Tibial nerve (tissue), 4 donors: Measurements from ENCODE around the gene PANX2. TPM values are rescaled to one million over a fixed set of nuclear protein-coding genes. Genes with fewer than 3 reads are reported as not detected.

Source experiments
- DNase-seq, 2 donors: peaks; one replicate each; pipeline ENCODE4 v3.0.0-alpha.2; 2019; ENCODE audit warnings: low spot score in 2 of 2
- H3K27ac ChIP-seq, 4 donors: fragments of 200-600 bp; sonication (generic) in 3 of 4; one replicate each; pipeline ENCODE4 v1.5.1; 2017 to 2019; ENCODE audit warnings: mild to moderate bottlenecking in 1 of 4
- H3K27me3 ChIP-seq, 2 donors: fragments of 200-600 bp; sonication (generic) in 1 of 2; one replicate each; pipeline versions ENCODE4 v1.5.1 to v1.6.0; 2017 to 2019
- H3K36me3 ChIP-seq, 3 donors: fragments of 200-600 bp; sonication (generic); one replicate each; pipeline ENCODE4 v1.5.1; 2018 to 2019
- H3K4me1 ChIP-seq, 4 donors: fragments of 200-600 bp; sonication (generic) in 3 of 4; one replicate each; pipeline ENCODE4 v1.5.1; 2017 to 2019
- H3K4me3 ChIP-seq, 4 donors: fragments of 200-600 bp; sonication (generic) in 3 of 4; one replicate each; pipeline ENCODE4 v1.5.1; 2017 to 2019; ENCODE audit warnings: mild to moderate bottlenecking in 1 of 4, moderate library complexity in 1 of 4
- H3K9me3 ChIP-seq, 4 donors: fragments of 200-600 bp; sonication (generic) in 3 of 4; one replicate each; pipeline ENCODE4 v1.5.1; 2017 to 2019
- CTCF ChIP-seq, 5 experiments: fragments of 200-600 bp in 3 of 5; fragments of 450-650 bp in 2 of 5; sonication (generic) in 3 of 5; IDR thresholded peaks; one replicate each; pipeline ENCODE4 v1.5.1; 2016 to 2019; ENCODE audit warnings: antibody characterized with exemption in 5 of 5, mild to moderate bottlenecking in 3 of 5, moderate library complexity in 2 of 5
- EP300 ChIP-seq, 2 donors: sonication (generic); formaldehyde crosslinking; IDR thresholded peaks; one replicate each; pipeline ENCODE4 v1.6.1; 2017; ENCODE audit warnings: antibody characterized with exemption in 2 of 2, mild to moderate bottlenecking in 1 of 2
- POLR2A ChIP-seq, 2 donors: fragments of 450-650 bp; IDR thresholded peaks; one replicate each; pipeline ENCODE4 v1.6.1; 2017; ENCODE audit warnings: antibody characterized with exemption in 2 of 2, mild to moderate bottlenecking in 2 of 2, moderate library complexity in 2 of 2
- WGBS, 2 donors: methylation state at CpG; one replicate each; pipeline ENCODE4 v1.1.5; 2018; 5-methylcytosine and 5-hydroxymethylcytosine counted together
- total RNA-seq, 4 donors: library from RNA; depleted of rRNA; stranded (reverse); fragments of >200 nt; gene quantifications; one replicate each; pipeline ENCODE4 v1.1.0, GENCODE V29; 2016

Gene PANX2
- total RNA-seq, 4 donors from 2014 or later = 0.30 TPM; not detected in 3

DNA sequence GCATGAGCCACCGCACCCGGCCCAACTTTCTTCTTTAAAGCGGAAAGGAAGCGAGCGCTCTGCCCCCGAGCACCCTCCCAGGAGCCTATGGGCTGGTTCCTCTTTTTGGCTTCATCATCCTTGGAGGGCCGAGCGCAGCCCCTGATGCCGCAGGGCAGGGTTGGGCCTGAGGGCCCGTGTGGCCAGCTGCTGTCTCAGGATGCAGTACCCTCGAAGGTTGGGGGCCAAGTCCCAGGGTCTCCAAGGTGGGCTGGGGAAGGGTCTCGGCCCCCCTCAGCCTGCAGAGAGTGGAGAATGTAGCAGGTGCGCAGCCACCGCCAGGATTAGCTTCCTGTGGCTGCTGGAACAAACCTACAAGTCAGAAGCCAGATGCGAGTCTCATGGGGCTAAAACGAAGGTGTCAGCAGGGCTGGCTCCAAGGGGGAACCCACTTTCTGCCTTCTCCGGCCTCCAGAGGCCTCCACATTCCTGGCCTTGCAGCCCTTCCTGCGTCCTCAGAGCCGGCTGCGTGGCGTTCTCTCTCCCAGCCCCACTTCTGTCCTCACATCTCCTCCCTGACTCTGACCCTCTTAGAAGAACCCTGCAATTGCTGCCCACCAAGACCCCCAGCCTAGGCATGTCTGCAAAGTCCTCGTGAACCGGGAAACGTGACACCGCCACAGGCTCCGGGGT lies 2.9 kb downstream of the PANX2 start:
- Histone ChIP-seq H3K4me1 (peaks cover 0 to 16% (median 6%) of the 10 kb centered on the region in 4 donors), H3K36me3 (no peaks in the 10 kb centered on the region), H3K27ac (no peak overlapping the region), H3K27me3 (peaks cover 0 to 47% of the 10 kb centered on the region in 2 donors), H3K9me3 (no peaks in the 10 kb centered on the region), H3K4me3 (no peak overlapping the region)
- DNase-seq = no peak
- WGBS, 2 donors = 78 to 82% methylated on average over 25 to 26 of the region's 26 CpGs
- TF ChIP-seq POLR2A (IDR thresholded peaks at IDR 0.05) = no peak
- TF ChIP-seq CTCF (IDR thresholded peaks at IDR 0.05) = no peak
- TF ChIP-seq EP300 (IDR thresholded peaks at IDR 0.05) = no peak

DNA sequence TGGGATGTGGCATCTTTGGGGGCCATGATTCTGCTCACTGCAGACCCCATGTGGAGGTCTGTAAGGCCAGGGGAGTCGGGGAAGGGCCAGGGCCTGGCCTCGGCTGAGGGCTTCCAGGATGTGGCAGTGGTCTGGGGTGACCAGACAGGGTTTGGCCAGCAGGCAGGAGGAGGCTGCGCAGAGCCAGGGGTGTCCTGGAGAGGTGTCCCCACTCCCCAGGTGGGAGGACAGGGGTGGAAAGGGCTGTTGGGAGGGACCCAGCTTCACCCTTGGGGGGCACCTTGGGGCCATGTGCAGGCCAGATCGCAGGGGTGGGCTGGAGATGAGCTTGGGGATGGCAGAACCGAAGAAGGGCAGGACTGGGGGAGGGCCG lies 3.4 kb downstream of the PANX2 start:
- peaks cover 0 to 47% of the 10 kb centered on the region in 2 donors for H3K27me3 ChIP-seq
- H3K27ac ChIP-seq = no peak overlapping the region
- WGBS, 2 donors = 93 to 95% methylated on average over 6 of the region's 6 CpGs
- TF ChIP-seq EP300 (IDR thresholded peaks at IDR 0.05) = no peak
- no peak for TF ChIP-seq CTCF (IDR thresholded peaks at IDR 0.05)
- no peak for TF ChIP-seq POLR2A (IDR thresholded peaks at IDR 0.05)
- no peak overlapping the region for H3K4me3 ChIP-seq
- DNase-seq = no peak
- no peaks in the 10 kb centered on the region for H3K9me3 ChIP-seq
- no peaks in the 10 kb centered on the region for H3K36me3 ChIP-seq
- H3K4me1 ChIP-seq = peaks cover 0 to 16% (median 6%) of the 10 kb centered on the region in 4 donors

GRCh38 chr22:50174382-50175190 lies 4.1 kb downstream of the PANX2 start:
- Histone ChIP-seq H3K4me3 (no peak overlapping the region), H3K36me3 (no peaks in the 10 kb centered on the region), H3K9me3 (no peaks in the 10 kb centered on the region), H3K27me3 (peaks cover 0 to 47% of the 10 kb centered on the region in 2 donors), H3K4me1 (peaks cover 0 to 11% (median 3%) of the 10 kb centered on the region in 4 donors), H3K27ac (no peak overlapping the region)
- TF ChIP-seq POLR2A (IDR thresholded peaks at IDR 0.05) (no peak), CTCF (IDR thresholded peaks at IDR 0.05) (no peak), EP300 (IDR thresholded peaks at IDR 0.05) (no peak)
- WGBS, 2 donors = 90% methylated on average over 16 to 22 of the region's 27 CpGs
- no peak for DNase-seq

DNA sequence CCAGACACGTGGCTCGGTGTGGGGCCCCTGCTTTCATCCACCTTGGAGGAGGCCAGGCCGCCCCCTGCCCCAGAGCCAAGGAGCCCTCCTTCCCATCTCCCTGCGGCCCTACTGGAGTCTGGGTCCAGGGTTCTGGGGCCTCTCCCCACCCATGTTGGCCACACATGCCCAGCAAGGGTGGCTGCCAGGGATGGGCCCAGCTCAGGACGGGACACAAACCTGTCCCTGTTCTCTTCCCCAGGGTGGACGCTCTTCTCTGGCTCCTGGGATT lies 4.6 kb downstream of the PANX2 start:
- WGBS, 2 donors = 74 to 79% methylated on average over 2 to 5 of the region's 6 CpGs
- Histone ChIP-seq H3K36me3 (no peaks in the 10 kb centered on the region), H3K4me1 (peaks cover 0 to 6% (median 2%) of the 10 kb centered on the region in 4 donors), H3K27me3 (peaks cover 0 to 50% of the 10 kb centered on the region in 2 donors), H3K4me3 (no peak overlapping the region), H3K9me3 (no peaks in the 10 kb centered on the region), H3K27ac (no peak overlapping the region)
- DNase-seq = no peak
- TF ChIP-seq CTCF (IDR thresholded peaks at IDR 0.05) = no peak
- TF ChIP-seq EP300 (IDR thresholded peaks at IDR 0.05) = no peak
- no peak for TF ChIP-seq POLR2A (IDR thresholded peaks at IDR 0.05)
